ENCODE measurements around the gene PLIN4.

The PLIN4 gene

DNA sequence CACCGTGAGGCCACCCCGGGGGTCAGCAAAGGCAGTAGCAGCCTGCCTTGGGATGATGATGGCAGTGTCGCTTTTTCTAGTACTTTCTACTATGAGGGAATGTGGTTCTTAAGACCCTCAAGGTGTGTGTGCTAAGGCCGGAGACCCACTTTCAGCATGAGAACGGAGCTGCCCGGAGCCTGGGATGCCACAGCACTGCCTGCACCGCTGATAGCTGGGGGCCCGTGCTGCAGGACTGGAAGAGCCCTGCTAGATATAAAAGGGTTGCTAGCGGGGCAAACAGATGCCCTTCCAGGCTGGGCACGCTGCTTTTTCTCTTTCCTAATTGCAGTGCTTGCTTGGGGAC lies 14.5 kb downstream of the PLIN4 start:
- Histone ChIP-seq H3K9ac (ENCODE audit: low read length) (peak overlapping the region; percentile 34), H3K36me3 (ENCODE audit: control insufficient read depth, insufficient read depth, low read length, severe bottlenecking) (peaks cover 83% of the 10 kb centered on the region), H3K27me3 (replicated peaks; ENCODE audit: control insufficient read depth, insufficient read depth, low read length) (no peaks in the 10 kb centered on the region), H3K4me1 (ENCODE audit: control insufficient read depth, insufficient read depth, low read length) (peaks cover 29% of the 10 kb centered on the region), H3K4me3 (ENCODE audit: low read length) (no peak overlapping the region), H3K9me3 (ENCODE audit: control insufficient read depth, low read length) (no peaks in the 10 kb centered on the region)
- no peak for DNase-seq (ENCODE audit: low read depth)

DNA sequence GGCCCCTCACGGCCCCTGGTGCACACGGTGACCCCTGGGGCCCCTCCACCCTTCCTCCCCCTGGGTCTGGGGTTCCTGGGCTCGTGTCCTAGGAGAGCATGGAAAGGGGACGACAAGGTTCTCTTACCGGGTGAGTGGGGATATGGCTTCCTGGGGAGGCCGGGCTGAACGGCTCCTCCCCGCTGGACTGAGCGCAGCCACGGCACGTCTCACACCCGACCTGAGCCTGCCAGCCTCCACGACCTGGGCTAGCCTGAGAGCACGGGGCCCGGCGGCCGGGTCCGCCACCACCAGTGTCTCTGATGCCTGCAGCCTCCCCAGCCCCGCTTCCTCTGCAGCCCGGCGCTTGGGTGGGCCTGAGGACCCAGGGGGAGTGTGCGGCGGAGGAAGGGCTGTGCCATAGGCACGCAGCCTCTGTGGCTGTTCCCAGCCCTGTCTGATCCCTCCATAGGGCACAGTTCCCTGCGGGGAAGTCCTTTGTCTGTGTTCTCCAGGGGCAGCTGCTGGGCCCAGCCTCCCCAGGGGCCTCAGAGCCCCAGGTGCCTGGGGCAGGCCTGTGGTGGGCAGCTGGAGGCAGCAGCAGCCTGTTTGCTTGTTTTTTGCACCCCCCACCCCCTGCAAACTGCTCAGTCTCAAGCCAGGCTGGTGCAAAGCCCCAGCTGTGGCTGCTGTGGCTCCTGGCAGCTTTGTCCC lies 15.0 kb downstream of the PLIN4 start:
- Histone ChIP-seq H3K27me3 (replicated peaks; ENCODE audit: control insufficient read depth, insufficient read depth, low read length) (no peaks in the 10 kb centered on the region), H3K9ac (ENCODE audit: low read length) (no peak overlapping the region), H3K36me3 (ENCODE audit: control insufficient read depth, insufficient read depth, low read length, severe bottlenecking) (peaks cover 84% of the 10 kb centered on the region), H3K9me3 (ENCODE audit: control insufficient read depth, low read length) (no peaks in the 10 kb centered on the region), H3K4me1 (ENCODE audit: control insufficient read depth, insufficient read depth, low read length) (peaks cover 29% of the 10 kb centered on the region), H3K4me3 (ENCODE audit: low read length) (no peak overlapping the region)
- no peak for DNase-seq (ENCODE audit: low read depth)

DNA sequence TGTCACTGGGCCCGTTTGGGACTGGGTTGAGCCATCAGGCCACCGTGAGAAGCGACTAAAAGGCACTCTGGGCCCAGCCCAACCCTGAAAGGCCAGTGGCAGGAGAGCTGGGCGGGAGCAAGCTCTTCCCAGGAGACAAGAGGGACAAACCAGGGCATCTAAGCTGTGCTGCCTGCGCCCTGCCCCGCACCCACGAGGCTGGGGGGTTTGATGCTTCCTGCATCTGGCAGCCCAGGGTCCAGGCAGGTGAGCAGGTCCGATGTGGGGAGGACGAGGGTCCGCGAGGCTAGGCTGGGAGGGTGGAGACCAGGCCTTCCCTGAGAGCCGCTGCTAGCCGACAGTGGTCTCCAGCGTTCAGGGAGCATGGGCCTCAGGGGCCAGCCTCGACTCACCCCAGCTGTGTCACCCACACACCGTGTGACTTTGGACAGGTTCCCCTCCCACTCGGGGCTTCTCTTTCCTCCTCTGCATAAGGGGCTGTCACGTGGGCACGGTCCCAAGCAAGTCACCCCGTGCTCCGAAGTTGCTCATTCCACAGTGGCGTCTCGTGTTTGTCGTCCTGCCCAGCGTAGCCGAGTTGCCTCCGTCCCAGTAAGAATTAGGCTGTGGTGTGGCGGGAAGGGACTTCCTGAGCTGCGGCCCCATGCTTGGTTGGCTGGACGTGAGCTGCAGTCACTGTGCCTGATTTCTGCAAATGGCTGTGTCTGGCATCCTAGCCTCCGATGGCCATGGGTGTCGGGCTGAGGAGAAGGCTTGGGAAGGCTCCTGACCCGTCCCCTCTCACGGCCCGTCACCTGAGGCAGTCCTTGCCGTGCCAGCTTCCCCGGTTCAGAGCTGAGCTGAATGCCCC lies 15.8 kb downstream of the PLIN4 start:
- no peak overlapping the region for H3K4me3 ChIP-seq (ENCODE audit: low read length)
- no peaks in the 10 kb centered on the region for H3K27me3 ChIP-seq (replicated peaks; ENCODE audit: control insufficient read depth, insufficient read depth, low read length)
- H3K4me1 ChIP-seq (ENCODE audit: control insufficient read depth, insufficient read depth, low read length) = peaks cover 25% of the 10 kb centered on the region
- H3K9me3 ChIP-seq (ENCODE audit: control insufficient read depth, low read length) = no peaks in the 10 kb centered on the region
- H3K36me3 ChIP-seq (ENCODE audit: control insufficient read depth, insufficient read depth, low read length, severe bottlenecking) = peaks cover 84% of the 10 kb centered on the region
- DNase-seq (ENCODE audit: low read depth) = no peak
- no peak overlapping the region for H3K9ac ChIP-seq (ENCODE audit: low read length)

DNA sequence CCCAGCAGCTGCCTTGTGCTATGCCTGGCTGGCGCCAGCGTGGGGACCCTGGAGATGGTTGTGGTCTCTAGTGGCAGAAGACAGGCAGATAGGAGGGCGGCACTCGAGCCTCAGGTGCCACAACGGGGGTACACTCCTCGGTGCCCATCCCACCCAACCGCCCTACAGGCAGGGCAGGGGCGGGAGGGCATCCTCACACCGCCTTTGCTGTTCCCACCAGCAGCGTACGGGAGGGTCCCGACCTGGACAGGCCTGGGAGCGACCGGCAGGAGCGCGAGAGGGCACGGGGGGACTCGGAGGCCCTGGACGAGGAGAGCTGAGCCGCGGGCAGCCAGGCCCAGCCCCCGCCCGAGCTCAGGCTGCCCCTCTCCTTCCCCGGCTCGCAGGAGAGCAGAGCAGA lies 16.6 kb downstream of the PLIN4 start:
- H3K9me3 ChIP-seq (ENCODE audit: control insufficient read depth, low read length) = no peaks in the 10 kb centered on the region
- H3K9ac ChIP-seq (ENCODE audit: low read length) = no peak overlapping the region
- DNase-seq (ENCODE audit: low read depth) = no peak
- H3K27me3 ChIP-seq (replicated peaks; ENCODE audit: control insufficient read depth, insufficient read depth, low read length) = no peaks in the 10 kb centered on the region
- H3K4me1 ChIP-seq (ENCODE audit: control insufficient read depth, insufficient read depth, low read length) = peaks cover 17% of the 10 kb centered on the region
- no peak overlapping the region for H3K4me3 ChIP-seq (ENCODE audit: low read length)
- H3K36me3 ChIP-seq (ENCODE audit: control insufficient read depth, insufficient read depth, low read length, severe bottlenecking) = peaks cover 80% of the 10 kb centered on the region

DNA sequence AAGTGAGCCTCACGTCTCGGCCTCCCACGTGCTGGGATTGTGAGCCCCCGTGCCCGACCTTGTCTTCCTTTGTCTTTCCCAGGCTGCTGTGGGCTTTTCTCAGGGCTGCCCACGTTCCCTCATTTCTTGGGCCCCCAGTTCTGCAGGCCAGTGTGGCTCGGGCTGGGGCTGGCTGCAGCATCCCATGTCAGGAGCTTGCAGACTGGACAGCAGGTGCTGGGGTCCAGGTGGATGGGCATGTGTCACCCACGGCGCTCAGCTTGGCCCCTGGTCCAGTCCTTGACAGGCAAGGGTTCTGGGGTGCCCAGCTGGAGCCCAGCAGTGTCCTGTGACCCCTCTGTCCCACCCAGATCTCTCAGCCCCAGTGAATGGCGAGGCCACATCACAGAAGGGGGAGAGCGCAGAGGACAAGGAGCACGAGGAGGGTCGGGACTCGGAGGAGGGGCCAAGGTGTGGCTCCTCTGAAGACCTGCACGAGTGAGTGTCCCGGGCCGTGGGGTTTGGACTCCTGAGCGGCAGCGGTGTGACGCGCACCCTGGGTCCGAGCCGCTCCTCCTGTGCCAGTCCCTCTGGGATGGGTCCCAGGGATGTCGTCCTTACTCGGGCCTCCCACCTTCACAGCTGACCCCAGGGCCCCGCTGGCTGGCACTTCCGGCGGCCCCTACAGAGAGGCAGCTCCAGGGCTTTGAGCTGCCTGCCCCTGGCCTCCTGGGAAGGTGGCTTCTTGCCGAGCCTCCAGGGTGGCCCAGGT lies 17.3 kb downstream of the PLIN4 start:
- H3K27me3 ChIP-seq (replicated peaks; ENCODE audit: control insufficient read depth, insufficient read depth, low read length) = no peaks in the 10 kb centered on the region
- H3K9ac ChIP-seq (ENCODE audit: low read length) = no peak overlapping the region
- peaks cover 10% of the 10 kb centered on the region for H3K4me1 ChIP-seq (ENCODE audit: control insufficient read depth, insufficient read depth, low read length)
- no peak overlapping the region for H3K4me3 ChIP-seq (ENCODE audit: low read length)
- DNase-seq (ENCODE audit: low read depth) = no peak
- no peaks in the 10 kb centered on the region for H3K9me3 ChIP-seq (ENCODE audit: control insufficient read depth, low read length)
- H3K36me3 ChIP-seq (ENCODE audit: control insufficient read depth, insufficient read depth, low read length, severe bottlenecking) = peaks cover 80% of the 10 kb centered on the region

DNA sequence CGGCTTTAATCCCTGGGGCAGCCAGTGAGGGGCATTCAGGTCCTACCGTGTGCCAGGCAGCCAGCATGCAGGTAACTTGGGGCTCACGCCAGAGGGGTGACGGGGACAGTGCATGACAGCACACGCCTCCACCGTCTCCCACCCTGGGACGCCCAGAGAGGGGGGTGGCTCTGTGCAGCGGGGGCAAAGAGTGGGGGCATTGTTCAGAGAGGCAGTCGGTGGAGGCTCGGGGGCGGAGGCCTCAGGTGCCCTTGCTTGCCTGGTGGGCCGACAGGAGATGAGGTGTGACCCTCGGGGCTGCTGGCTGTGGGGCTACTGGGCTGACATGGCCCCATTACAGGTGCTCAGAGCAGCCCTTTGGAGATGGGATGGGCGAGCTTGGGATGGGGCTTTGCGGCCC lies 18.4 kb downstream of the PLIN4 start:
- DNase-seq (ENCODE audit: low read depth) = no peak
- Histone ChIP-seq H3K36me3 (ENCODE audit: control insufficient read depth, insufficient read depth, low read length, severe bottlenecking) (peaks cover 79% of the 10 kb centered on the region), H3K27me3 (replicated peaks; ENCODE audit: control insufficient read depth, insufficient read depth, low read length) (no peaks in the 10 kb centered on the region), H3K4me1 (ENCODE audit: control insufficient read depth, insufficient read depth, low read length) (peaks cover 8% of the 10 kb centered on the region), H3K4me3 (ENCODE audit: low read length) (no peak overlapping the region), H3K9me3 (ENCODE audit: control insufficient read depth, low read length) (no peaks in the 10 kb centered on the region), H3K9ac (ENCODE audit: low read length) (no peak overlapping the region)

DNA sequence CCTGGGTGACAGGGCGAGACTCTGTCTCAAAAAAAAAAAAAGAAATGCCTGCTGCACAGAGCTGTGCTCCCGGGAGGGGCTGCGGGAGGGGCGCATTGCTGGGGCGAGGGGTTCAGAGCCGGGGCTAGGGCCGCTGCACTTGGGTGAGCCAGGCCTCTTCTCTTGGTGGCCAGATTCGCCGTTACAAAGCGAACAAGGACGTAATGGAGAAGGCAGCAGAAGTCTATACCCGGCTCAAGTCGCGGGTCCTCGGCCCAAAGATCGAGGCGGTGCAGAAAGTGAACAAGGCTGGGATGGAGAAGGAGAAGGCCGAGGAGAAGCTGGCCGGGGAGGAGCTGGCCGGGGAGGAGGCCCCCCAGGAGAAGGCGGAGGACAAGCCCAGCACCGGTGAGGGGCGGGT lies 19.0 kb downstream of the PLIN4 start:
- Histone ChIP-seq H3K4me3 (ENCODE audit: low read length) (no peak overlapping the region), H3K9ac (ENCODE audit: low read length) (no peak overlapping the region), H3K27me3 (replicated peaks; ENCODE audit: control insufficient read depth, insufficient read depth, low read length) (no peaks in the 10 kb centered on the region), H3K36me3 (ENCODE audit: control insufficient read depth, insufficient read depth, low read length, severe bottlenecking) (peaks cover 79% of the 10 kb centered on the region), H3K4me1 (ENCODE audit: control insufficient read depth, insufficient read depth, low read length) (peaks cover 3% of the 10 kb centered on the region), H3K9me3 (ENCODE audit: control insufficient read depth, low read length) (no peaks in the 10 kb centered on the region)
- no peak for DNase-seq (ENCODE audit: low read depth)

DNA sequence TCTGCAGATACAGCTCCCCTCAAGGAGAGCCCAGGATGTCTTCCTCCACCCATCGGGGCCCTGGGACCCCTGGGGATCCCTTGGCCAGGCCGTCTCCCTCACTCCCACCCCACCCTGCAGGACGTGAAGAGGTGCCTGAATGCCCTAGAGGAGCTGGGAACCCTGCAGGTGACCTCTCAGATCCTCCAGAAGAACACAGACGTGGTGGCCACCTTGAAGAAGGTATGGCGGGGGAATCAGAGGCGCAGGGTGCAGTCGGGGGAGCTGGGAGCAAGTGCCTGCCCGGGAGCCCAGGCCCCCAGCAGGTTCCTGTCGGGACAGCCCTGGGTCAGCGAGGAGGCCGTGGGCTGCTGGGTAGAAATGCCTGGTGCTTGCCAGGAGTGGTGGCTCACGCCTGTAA lies 19.6 kb downstream of the PLIN4 start:
- no peak for DNase-seq (ENCODE audit: low read depth)
- H3K36me3 ChIP-seq (ENCODE audit: control insufficient read depth, insufficient read depth, low read length, severe bottlenecking) = peaks cover 79% of the 10 kb centered on the region
- no peaks in the 10 kb centered on the region for H3K4me1 ChIP-seq (ENCODE audit: control insufficient read depth, insufficient read depth, low read length)
- no peak overlapping the region for H3K4me3 ChIP-seq (ENCODE audit: low read length)
- H3K27me3 ChIP-seq (replicated peaks; ENCODE audit: control insufficient read depth, insufficient read depth, low read length) = no peaks in the 10 kb centered on the region
- no peak overlapping the region for H3K9ac ChIP-seq (ENCODE audit: low read length)
- H3K9me3 ChIP-seq (ENCODE audit: control insufficient read depth, low read length) = no peaks in the 10 kb centered on the region

DNA sequence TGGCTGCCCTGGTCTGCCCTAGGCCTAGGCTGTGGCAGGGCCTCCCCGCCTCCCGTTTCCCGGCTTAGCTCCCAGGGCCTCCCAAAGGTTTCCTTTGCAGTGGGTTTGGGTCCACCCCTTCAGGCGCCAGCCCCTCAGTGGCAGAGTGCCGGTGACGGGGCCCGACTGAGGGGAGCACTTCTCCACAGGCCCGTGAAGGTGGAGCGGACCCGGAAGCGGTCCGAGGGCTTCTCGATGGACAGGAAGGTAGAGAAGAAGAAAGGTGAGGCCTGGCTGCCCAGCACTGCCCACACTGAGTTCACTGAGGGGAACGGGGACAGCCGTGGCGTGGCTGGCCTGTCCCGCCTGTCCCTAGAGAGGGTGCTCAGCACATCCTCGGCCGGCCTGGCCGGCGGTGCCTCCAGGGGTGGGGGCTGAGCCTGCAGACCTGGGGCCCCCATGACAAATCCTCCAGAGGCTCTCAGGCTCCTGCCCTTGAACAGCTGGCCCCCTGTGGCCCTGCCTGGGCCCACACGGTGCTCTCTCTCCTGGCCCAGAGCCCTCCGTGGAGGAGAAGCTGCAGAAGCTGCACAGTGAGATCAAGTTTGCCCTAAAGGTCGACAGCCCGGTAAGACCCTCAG lies 20.4 kb downstream of the PLIN4 start:
- Histone ChIP-seq H3K4me1 (ENCODE audit: control insufficient read depth, insufficient read depth, low read length) (no peaks in the 10 kb centered on the region), H3K9ac (ENCODE audit: low read length) (no peak overlapping the region), H3K27me3 (replicated peaks; ENCODE audit: control insufficient read depth, insufficient read depth, low read length) (no peaks in the 10 kb centered on the region), H3K36me3 (ENCODE audit: control insufficient read depth, insufficient read depth, low read length, severe bottlenecking) (peaks cover 78% of the 10 kb centered on the region), H3K9me3 (ENCODE audit: control insufficient read depth, low read length) (no peaks in the 10 kb centered on the region), H3K4me3 (ENCODE audit: low read length) (no peak overlapping the region)
- no peak for DNase-seq (ENCODE audit: low read depth)

DNA sequence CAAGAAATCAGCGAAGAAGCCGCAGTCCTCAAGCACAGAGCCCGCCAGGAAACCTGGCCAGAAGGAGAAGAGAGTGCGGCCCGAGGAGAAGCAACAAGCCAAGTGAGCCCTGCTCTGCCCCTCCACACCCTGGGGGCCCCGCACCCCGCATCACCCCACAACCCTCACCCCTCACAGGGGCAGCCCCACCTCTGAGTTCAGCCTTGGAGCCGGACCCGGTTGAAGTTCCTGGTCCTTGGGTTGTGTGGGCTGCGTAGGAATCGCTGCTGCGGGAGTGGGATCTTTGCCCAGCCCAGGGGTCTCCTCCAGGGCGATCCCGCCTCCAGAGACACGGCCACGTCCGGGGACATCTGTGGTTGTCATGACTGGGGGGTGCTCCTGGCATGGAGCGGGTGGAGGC lies 22.0 kb downstream of the PLIN4 start:
- H3K9ac ChIP-seq (ENCODE audit: low read length) = no peak overlapping the region
- H3K9me3 ChIP-seq (ENCODE audit: control insufficient read depth, low read length) = no peaks in the 10 kb centered on the region
- peaks cover 69% of the 10 kb centered on the region for H3K36me3 ChIP-seq (ENCODE audit: control insufficient read depth, insufficient read depth, low read length, severe bottlenecking)
- no peaks in the 10 kb centered on the region for H3K27me3 ChIP-seq (replicated peaks; ENCODE audit: control insufficient read depth, insufficient read depth, low read length)
- no peak overlapping the region for H3K4me3 ChIP-seq (ENCODE audit: low read length)
- H3K4me1 ChIP-seq (ENCODE audit: control insufficient read depth, insufficient read depth, low read length) = no peaks in the 10 kb centered on the region
- DNase-seq (ENCODE audit: low read depth) = no peak

DNA sequence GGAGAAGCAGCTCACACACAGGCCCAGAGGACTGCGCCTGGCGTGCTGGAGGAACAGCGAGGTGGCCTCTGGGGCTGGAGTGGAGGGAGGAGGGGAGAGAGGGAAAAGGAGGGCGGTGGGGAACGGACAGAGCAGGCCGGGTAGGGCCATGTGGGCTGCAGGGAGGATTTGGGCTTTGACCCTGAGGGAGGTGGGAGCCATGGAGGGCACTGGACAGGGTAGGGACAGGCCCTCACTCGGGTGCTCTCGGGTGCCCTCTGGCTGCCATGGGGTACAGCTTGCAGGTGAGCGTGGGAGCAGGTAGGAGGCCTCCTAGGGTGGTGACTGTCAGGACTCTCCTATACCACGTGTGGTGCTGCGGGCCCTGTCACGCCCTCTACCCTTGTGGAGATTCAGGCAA lies 22.8 kb downstream of the PLIN4 start:
- Histone ChIP-seq H3K36me3 (ENCODE audit: control insufficient read depth, insufficient read depth, low read length, severe bottlenecking) (peaks cover 66% of the 10 kb centered on the region), H3K4me1 (ENCODE audit: control insufficient read depth, insufficient read depth, low read length) (no peaks in the 10 kb centered on the region), H3K27me3 (replicated peaks; ENCODE audit: control insufficient read depth, insufficient read depth, low read length) (no peaks in the 10 kb centered on the region), H3K9ac (ENCODE audit: low read length) (no peak overlapping the region), H3K9me3 (ENCODE audit: control insufficient read depth, low read length) (no peaks in the 10 kb centered on the region), H3K4me3 (ENCODE audit: low read length) (no peak overlapping the region)
- DNase-seq (ENCODE audit: low read depth) = no peak
